ENCODE results near the gene SMARCC2. TPM values are rescaled to one million over a fixed set of nuclear protein-coding genes. Genes with fewer than 3 reads are reported as not detected.

The SMARCC2 gene
- total and polyA plus RNA-seq, 2 of the 13 experiments (the other 11 are each of a cell fraction or from before 2014, with no cell fraction given), result 21.3 to 24.1 TPM

GRCh38 chr12:56129206-56129941 lies 59.9 kb downstream of the SMARCC2 start (continued):
- TF ChIP-seq ZNF503 (CRISPR knock-in tag; IDR thresholded peaks at IDR 0.05) (no peak; the same call in 1 of the 2 replicates), ZNF234 (CRISPR knock-in tag; conservative IDR thresholded peaks at IDR 0.05) (no peak), MXI1 (IDR thresholded peaks at IDR 0.05; ENCODE audit: borderline replicate concordance, low read depth, low read length) (no peak), ZNF484 (CRISPR knock-in tag; IDR thresholded peaks at IDR 0.05; ENCODE audit: borderline replicate concordance, low read depth) (no peak), ZNF468 (CRISPR knock-in tag; IDR thresholded peaks at IDR 0.05) (no peak), NFE2 (CRISPR knock-in tag; IDR thresholded peaks at IDR 0.05) (no peak), FOXP1 (IDR thresholded peaks at IDR 0.05) (no peak), FOXP1 (CRISPR knock-in tag; IDR thresholded peaks at IDR 0.05) (no peak)
- TF ChIP-seq, protein P1, sequence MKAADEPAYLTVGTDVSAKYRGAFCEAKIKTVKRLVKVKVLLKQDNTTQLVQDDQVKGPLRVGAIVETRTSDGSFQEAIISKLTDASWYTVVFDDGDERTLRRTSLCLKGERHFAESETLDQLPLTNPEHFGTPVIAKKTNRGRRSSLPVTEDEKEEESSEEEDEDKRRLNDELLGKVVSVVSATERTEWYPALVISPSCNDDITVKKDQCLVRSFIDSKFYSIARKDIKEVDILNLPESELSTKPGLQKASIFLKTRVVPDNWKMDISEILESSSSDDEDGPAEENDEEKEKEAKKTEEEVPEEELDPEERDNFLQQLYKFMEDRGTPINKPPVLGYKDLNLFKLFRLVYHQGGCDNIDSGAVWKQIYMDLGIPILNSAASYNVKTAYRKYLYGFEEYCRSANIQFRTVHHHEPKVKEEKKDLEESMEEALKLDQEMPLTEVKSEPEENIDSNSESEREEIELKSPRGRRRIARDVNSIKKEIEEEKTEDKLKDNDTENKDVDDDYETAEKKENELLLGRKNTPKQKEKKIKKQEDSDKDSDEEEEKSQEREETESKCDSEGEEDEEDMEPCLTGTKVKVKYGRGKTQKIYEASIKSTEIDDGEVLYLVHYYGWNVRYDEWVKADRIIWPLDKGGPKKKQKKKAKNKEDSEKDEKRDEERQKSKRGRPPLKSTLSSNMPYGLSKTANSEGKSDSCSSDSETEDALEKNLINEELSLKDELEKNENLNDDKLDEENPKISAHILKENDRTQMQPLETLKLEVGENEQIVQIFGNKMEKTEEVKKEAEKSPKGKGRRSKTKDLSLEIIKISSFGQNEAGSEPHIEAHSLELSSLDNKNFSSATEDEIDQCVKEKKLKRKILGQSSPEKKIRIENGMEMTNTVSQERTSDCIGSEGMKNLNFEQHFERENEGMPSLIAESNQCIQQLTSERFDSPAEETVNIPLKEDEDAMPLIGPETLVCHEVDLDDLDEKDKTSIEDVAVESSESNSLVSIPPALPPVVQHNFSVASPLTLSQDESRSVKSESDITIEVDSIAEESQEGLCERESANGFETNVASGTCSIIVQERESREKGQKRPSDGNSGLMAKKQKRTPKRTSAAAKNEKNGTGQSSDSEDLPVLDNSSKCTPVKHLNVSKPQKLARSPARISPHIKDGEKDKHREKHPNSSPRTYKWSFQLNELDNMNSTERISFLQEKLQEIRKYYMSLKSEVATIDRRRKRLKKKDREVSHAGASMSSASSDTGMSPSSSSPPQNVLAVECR (CRISPR knock-in tag; IDR thresholded peaks at IDR 0.05; ENCODE audit: borderline replicate concordance), result peak; percentile 27; the same call in 1 of the 2 replicates
